Hematopoietic multipotent progenitor cell treated with erythropoietin and hydrocortisone succinate and interleukin-3 and kit ligand, for 15 days (in vitro differentiated cells): Measurements from ENCODE around the gene KCND3.

Source experiments
- DNase-seq: peaks from one replicate; pipeline ENCODE4 v3.0.0-alpha.2; 2015; ENCODE audit warnings: low spot score

KCND3 gene

DNA sequence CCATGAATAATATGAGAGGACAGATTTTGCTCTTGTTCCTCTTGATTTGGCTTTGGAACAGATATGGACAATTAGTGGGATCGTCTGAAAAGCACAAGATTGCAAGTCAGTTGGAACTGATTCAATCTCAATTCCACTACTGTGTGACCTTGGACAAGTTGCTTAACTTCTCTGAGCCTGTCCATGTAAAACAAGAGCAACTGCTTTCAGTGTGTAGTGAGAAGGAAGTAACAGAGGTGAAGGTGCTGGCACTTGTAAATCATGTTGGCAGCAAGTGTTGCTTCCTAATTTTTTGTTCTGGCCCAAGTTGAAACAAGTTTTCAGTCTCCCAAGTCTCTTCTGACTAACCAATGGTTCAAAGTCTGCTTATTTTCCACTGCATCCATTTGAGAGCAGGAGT, 265.6 kb downstream of the KCND3 start:
- no peak for DNase-seq

DNA sequence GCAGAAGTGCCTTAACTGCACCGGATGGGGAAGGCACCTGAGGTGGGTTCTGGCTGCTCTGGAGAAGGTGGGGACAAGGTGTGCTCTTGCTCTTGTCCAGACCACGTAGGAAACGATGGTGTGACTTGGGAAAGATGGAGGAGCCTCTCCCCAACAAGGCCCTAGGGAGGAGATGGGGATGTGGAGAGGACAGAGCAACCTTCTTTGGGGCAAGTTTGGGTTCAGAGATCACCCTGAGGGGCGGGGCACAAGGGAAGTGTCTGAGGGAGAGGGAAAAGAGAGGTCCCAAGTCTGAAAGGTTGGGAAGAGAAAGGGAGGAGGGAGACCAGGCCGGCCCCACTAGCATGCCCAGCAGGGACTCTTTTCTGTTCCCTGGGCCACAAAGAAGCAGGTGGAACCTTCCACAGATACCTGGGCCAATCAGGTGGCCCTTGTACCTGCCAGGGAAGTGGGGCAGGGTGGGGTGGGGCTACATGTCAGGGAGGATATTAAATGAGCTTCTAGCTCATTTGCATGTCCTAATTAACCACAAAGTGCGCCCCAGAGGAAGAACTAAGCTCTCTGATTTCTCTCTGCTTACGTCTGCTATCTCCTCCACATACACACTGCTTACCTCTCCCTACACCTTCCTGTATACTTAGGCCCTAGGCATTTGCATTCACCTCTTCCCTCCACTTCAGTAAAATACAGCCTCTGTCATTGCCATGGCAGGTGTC, 266.2 kb downstream of the KCND3 start:
- DNase-seq, result no peak

DNA sequence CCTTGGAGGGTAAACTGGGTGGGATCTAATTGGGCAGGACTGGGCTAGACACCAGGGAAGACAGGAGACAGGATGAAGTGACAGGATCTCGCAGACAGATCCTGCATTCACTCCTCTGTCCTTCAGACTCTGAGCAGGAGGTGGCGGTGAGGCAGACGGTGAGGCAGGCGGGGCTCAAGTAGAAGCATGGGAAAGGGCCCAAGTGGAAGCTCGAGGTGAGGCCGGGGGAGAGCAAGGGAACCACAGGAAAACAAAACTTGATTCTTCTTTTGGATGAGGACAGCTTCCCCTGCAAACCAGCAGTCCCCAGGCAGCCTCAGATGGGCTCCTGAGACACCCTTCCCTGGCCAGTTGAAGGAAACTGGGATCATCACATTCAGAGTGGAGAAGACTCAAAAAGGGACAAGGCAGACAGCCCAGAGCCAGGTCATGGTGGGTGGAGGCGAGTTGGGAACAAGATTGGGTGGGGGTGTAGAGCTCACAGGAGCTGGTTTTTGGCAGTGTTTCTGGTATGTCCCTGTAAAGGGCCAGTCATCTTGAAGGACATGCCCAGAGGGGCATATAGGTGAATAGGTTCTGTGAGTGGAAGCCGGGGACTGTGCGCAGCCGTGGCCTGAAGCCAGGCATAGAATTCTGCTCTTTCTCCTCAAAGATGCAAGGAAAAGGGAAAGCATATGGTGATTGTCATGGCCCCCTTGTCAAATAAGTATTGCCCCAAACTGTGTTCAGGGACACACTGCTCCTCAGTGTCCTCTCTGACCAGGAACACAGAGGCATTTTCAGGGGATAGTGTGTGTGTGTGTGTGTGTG, 268.3 kb downstream of the KCND3 start:
- no peak for DNase-seq
